Measurements from ENCODE around the gene E2F8.
"Not testable (repeated sequence)": the region's sequence is repeated elsewhere in the genome, so short reads cannot be mapped to it uniquely, and the experiment has no call there.

The E2F8 gene

DNA sequence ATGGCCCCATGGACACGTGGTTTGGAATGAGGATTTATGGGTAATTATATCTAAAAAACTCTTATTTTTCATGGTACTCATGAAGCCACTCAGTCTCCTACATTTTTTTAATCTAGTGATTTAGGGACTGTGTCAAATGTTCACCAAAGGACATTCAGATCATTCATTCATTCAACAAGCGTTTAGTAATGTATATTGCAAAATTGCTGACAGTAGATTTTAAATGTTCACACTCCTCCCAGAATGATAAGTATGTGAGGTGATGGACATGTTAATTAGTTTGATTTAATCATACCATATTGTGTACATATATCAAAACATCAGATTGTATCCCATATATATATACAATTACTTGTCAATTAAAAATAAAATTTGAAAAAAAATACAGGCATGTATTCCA is 40.8 kb upstream of the E2F8 start:
- no CpG with 5 or more reads among the region's 2 CpGs for WGBS (ENCODE audit: insufficient coverage)
- CTCF ChIA-PET = no interaction called here
- POLR2A ChIA-PET = no interaction called here
- DNase-seq = no peak
- Histone ChIP-seq H3K4me1 (ENCODE audit: control extremely low read depth in 1 of 4, control insufficient read depth in 4 of 4, insufficient read depth in 4 of 4, low read length in 3 of 4) (peaks cover 0 to 13% (median 8%) of the 10 kb centered on the region in 4 experiments), H3K9me3 (ENCODE audit: control extremely low read depth in 1 of 5, control insufficient read depth in 4 of 5, insufficient read depth in 2 of 5, low read depth in 1 of 5, low read length in 4 of 5) (no peaks in the 10 kb centered on the region), H3K27ac (ENCODE audit: insufficient read depth in 1 of 2, low read depth in 1 of 2, low read length in 2 of 2, poor library complexity in 1 of 2, severe bottlenecking in 2 of 2) (no peak overlapping the region), H3K36me3 (ENCODE audit: control insufficient read depth in 4 of 4, insufficient read depth in 4 of 4, low read length in 3 of 4) (no peaks in the 10 kb centered on the region), H3K4me3 (ENCODE audit: control insufficient read depth in 1 of 7, extremely low read depth in 1 of 7, insufficient read depth in 4 of 7, low read depth in 2 of 7, low read length in 6 of 7) (no peak overlapping the region), H3K27me3 (replicated peaks in 2 of 5; ENCODE audit: control insufficient read depth in 4 of 5, insufficient read depth in 5 of 5, low read length in 4 of 5) (peaks cover 0 to 3% (median 0%) of the 10 kb centered on the region in 5 experiments)

DNA sequence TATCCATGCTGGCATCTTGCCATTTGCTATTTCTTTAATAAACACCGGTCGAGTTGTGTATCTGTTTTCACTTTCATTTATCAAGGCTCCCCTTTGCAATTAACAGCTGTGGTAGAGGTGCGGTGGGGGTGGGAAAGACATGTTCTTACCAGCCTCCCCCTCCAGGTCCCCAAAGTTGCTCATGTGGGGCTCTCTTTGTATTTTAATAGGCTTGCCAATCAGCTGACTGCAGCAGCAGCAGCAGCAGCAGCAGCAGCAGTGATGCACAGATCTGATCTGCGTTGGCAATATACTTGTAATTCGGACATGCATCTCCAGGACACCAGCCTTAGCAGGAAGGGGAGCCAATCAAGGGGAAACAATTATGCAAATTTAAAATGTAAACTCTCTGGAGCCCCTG is 40.3 kb upstream of the E2F8 start:
- POLR2A ChIA-PET = no interaction called here
- peaks cover 0 to 13% (median 8%) of the 10 kb centered on the region in 4 experiments for H3K4me1 ChIP-seq (ENCODE audit: control extremely low read depth in 1 of 4, control insufficient read depth in 4 of 4, insufficient read depth in 4 of 4, low read length in 3 of 4)
- H3K27ac ChIP-seq (ENCODE audit: insufficient read depth in 1 of 2, low read depth in 1 of 2, low read length in 2 of 2, poor library complexity in 1 of 2, severe bottlenecking in 2 of 2) = no peak overlapping the region
- no peaks in the 10 kb centered on the region for H3K36me3 ChIP-seq (ENCODE audit: control insufficient read depth in 4 of 4, insufficient read depth in 4 of 4, low read length in 3 of 4)
- H3K27me3 ChIP-seq (replicated peaks in 2 of 5; ENCODE audit: control insufficient read depth in 4 of 5, insufficient read depth in 5 of 5, low read length in 4 of 5) = peaks cover 0 to 1% (median 0%) of the 10 kb centered on the region in 5 experiments
- CTCF ChIA-PET = no interaction called here
- no peak overlapping the region for H3K4me3 ChIP-seq (ENCODE audit: control insufficient read depth in 1 of 7, extremely low read depth in 1 of 7, insufficient read depth in 4 of 7, low read depth in 2 of 7, low read length in 6 of 7)
- no peaks in the 10 kb centered on the region for H3K9me3 ChIP-seq (ENCODE audit: control extremely low read depth in 1 of 5, control insufficient read depth in 4 of 5, insufficient read depth in 2 of 5, low read depth in 1 of 5, low read length in 4 of 5)
- DNase-seq = peak in 2 of 3 donors; percentile 24 to 31
- 94% methylated on average over 2 of the region's 5 CpGs for WGBS (ENCODE audit: insufficient coverage)

DNA sequence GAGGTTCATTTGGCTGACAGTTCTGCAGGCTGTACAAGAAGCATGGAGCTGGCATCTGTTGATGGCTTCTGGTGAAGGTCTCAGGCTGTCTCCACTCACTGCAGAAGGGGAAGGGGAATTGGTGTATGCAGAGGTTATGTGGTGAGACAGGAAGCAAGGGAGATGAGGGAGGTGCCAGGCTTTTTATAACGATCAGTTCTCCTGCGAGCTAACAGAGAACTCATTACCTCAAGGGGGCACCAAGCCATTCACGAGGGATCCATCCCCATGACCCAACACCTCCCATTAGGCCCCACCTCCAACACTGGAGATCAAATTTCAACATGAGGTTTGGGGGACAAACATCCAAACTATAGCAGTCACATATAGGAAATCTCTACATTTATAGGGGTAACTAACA is 38.7 kb upstream of the E2F8 start:
- Histone ChIP-seq H3K27ac (ENCODE audit: insufficient read depth in 1 of 2, low read depth in 1 of 2, low read length in 2 of 2, poor library complexity in 1 of 2, severe bottlenecking in 2 of 2) (no peak overlapping the region), H3K36me3 (ENCODE audit: control insufficient read depth in 4 of 4, insufficient read depth in 4 of 4, low read length in 3 of 4) (no peaks in the 10 kb centered on the region), H3K9me3 (ENCODE audit: control extremely low read depth in 1 of 5, control insufficient read depth in 4 of 5, insufficient read depth in 2 of 5, low read depth in 1 of 5, low read length in 4 of 5) (no peaks in the 10 kb centered on the region), H3K4me3 (ENCODE audit: control insufficient read depth in 1 of 7, extremely low read depth in 1 of 7, insufficient read depth in 4 of 7, low read depth in 2 of 7, low read length in 6 of 7) (no peak overlapping the region), H3K4me1 (ENCODE audit: control extremely low read depth in 1 of 4, control insufficient read depth in 4 of 4, insufficient read depth in 4 of 4, low read length in 3 of 4) (peaks cover 0 to 13% (median 8%) of the 10 kb centered on the region in 4 experiments), H3K27me3 (replicated peaks in 2 of 5; ENCODE audit: control insufficient read depth in 4 of 5, insufficient read depth in 5 of 5, low read length in 4 of 5) (no peaks in the 10 kb centered on the region)
- CTCF ChIA-PET = no interaction called here
- peak; percentile 2 to 58 (median 49) for DNase-seq
- POLR2A ChIA-PET = no interaction called here
- 0% methylated on average over 1 of the region's 3 CpGs for WGBS (ENCODE audit: insufficient coverage)

DNA sequence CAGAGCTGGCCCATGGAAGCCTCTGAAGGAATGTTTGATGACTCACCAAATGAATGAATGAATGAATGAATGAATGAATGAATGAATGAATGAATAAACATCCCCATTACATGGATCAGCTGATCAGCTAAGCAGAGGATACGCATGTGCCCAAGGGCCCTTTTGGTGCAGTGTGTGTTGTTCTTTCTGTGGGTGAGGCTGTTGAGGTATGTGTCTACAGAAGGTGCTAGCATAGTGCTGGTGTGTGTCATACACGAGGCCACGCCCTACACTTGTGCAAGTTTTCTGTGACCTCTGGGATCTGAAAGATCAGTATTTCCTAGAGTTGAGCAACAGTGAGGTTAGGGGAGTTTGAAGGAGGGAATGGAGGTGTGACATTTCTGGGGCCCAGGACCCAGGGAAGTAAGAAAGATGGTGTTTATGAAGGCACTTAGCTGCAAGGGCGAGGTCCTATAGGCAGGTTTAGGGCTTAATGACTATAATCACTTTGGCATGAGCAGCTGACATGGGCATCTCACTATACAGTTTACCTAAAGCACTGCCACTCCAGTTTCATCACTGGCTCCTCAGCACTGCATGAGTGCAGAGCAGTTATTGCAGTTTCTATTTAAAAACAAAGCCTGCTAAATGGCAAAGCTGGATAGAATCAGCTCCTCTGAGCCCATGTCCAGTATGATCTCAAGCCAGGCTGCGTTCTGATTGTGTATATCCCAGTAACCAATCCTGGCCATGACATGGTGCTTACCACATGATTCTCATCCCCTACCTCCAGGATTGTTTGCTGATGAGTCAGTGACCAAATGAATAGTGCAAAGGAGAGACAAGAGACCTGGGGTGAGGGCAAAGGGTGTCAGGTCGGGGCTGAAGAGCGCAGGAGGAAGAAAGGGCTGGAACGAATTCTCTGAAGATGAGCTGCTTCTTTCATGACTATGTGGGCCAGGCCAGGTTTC is 36.4 kb upstream of the E2F8 start:
- Histone ChIP-seq H3K9me3 (ENCODE audit: control extremely low read depth in 1 of 5, control insufficient read depth in 4 of 5, insufficient read depth in 2 of 5, low read depth in 1 of 5, low read length in 4 of 5) (no peaks in the 10 kb centered on the region), H3K27ac (ENCODE audit: insufficient read depth in 1 of 2, low read depth in 1 of 2, low read length in 2 of 2, poor library complexity in 1 of 2, severe bottlenecking in 2 of 2) (no peak overlapping the region), H3K27me3 (replicated peaks in 2 of 5; ENCODE audit: control insufficient read depth in 4 of 5, insufficient read depth in 5 of 5, low read length in 4 of 5) (no peaks in the 10 kb centered on the region), H3K4me1 (ENCODE audit: control extremely low read depth in 1 of 4, control insufficient read depth in 4 of 4, insufficient read depth in 4 of 4, low read length in 3 of 4) (peaks cover 0 to 5% (median 1%) of the 10 kb centered on the region in 4 experiments), H3K36me3 (ENCODE audit: control insufficient read depth in 4 of 4, insufficient read depth in 4 of 4, low read length in 3 of 4) (no peaks in the 10 kb centered on the region), H3K4me3 (ENCODE audit: control insufficient read depth in 1 of 7, extremely low read depth in 1 of 7, insufficient read depth in 4 of 7, low read depth in 2 of 7, low read length in 6 of 7) (no peak overlapping the region)
- POLR2A ChIA-PET = interaction anchor here (1.0 kb wide), 1 partner anchor 37 kb away, joined by 3 read pairs; no protein-coding TSS in a partner anchor
- CTCF ChIA-PET = interaction anchor here (1.2 kb wide), 1 partner anchor 18 kb away, joined by 3 read pairs; no protein-coding TSS in a partner anchor
- 97% methylated on average over 8 of the region's 8 CpGs for WGBS (ENCODE audit: insufficient coverage)
- no peak for DNase-seq

DNA sequence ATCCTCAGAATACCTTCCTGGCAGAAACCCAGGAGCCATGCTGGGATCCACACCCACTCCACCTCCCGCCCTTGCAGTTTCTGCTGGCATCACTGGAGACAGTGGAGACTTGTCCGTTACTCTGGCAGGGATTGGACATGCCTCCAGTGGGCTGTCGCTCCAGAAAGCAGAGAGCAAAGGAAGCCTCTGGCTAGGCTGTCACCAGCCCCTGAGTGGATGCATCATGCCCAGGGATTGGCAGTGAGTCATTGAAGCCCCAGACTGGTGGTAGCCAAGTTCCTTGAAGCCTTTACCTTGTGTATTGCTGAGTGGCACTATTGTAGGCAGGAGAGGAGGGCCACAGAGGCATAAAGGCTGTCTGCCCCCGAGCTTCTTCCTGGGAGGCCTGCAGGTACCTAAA is 34.8 kb upstream of the E2F8 start:
- 100% methylated on average over 4 of the region's 4 CpGs for WGBS (ENCODE audit: insufficient coverage)
- Histone ChIP-seq H3K9me3 (ENCODE audit: control extremely low read depth in 1 of 5, control insufficient read depth in 4 of 5, insufficient read depth in 2 of 5, low read depth in 1 of 5, low read length in 4 of 5) (no peaks in the 10 kb centered on the region), H3K4me1 (ENCODE audit: control extremely low read depth in 1 of 4, control insufficient read depth in 4 of 4, insufficient read depth in 4 of 4, low read length in 3 of 4) (peaks cover 0 to 5% (median 1%) of the 10 kb centered on the region in 4 experiments), H3K36me3 (ENCODE audit: control insufficient read depth in 4 of 4, insufficient read depth in 4 of 4, low read length in 3 of 4) (no peaks in the 10 kb centered on the region), H3K4me3 (ENCODE audit: control insufficient read depth in 1 of 7, extremely low read depth in 1 of 7, insufficient read depth in 4 of 7, low read depth in 2 of 7, low read length in 6 of 7) (no peak overlapping the region), H3K27ac (ENCODE audit: insufficient read depth in 1 of 2, low read depth in 1 of 2, low read length in 2 of 2, poor library complexity in 1 of 2, severe bottlenecking in 2 of 2) (no peak overlapping the region), H3K27me3 (replicated peaks in 2 of 5; ENCODE audit: control insufficient read depth in 4 of 5, insufficient read depth in 5 of 5, low read length in 4 of 5) (no peaks in the 10 kb centered on the region)
- POLR2A ChIA-PET = interaction anchor here (0.9 kb wide), 1 partner anchor 16 kb away, joined by 3 read pairs; no protein-coding TSS in a partner anchor
- CTCF ChIA-PET = no interaction called here
- DNase-seq = no peak

DNA sequence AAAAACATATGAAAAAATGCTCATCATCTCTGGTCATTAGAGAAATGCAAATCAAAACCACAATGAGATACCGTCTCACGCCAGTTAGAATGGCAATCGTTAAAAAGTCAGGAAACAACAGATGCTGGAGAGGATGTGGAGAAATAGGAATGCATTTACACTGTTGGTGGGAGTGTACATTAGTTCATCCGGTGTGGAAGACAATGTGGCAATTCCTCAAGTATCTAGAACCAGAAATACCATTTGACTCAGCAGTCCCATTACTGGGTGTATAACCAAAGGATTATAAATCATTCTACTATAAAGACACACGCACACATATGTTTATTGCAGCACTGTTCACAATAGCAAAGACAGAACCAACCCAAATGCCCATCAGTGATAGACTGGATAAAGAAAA is 32.5 kb upstream of the E2F8 start:
- H3K27me3 ChIP-seq (replicated peaks in 2 of 5; ENCODE audit: control insufficient read depth in 4 of 5, insufficient read depth in 5 of 5, low read length in 4 of 5); H3K4me3 ChIP-seq (ENCODE audit: control insufficient read depth in 1 of 7, extremely low read depth in 1 of 7, insufficient read depth in 4 of 7, low read depth in 2 of 7, low read length in 6 of 7); H3K27ac ChIP-seq (ENCODE audit: insufficient read depth in 1 of 2, low read depth in 1 of 2, low read length in 2 of 2, poor library complexity in 1 of 2, severe bottlenecking in 2 of 2); CTCF ChIA-PET; H3K9me3 ChIP-seq (ENCODE audit: control extremely low read depth in 1 of 5, control insufficient read depth in 4 of 5, insufficient read depth in 2 of 5, low read depth in 1 of 5, low read length in 4 of 5); DNase-seq; H3K4me1 ChIP-seq (ENCODE audit: control extremely low read depth in 1 of 4, control insufficient read depth in 4 of 4, insufficient read depth in 4 of 4, low read length in 3 of 4); POLR2A ChIA-PET; H3K36me3 ChIP-seq (ENCODE audit: control insufficient read depth in 4 of 4, insufficient read depth in 4 of 4, low read length in 3 of 4): not testable (repeated sequence)
- no CpG with 5 or more reads among the region's 5 CpGs for whole genome bisulfite sequencing (ENCODE audit: insufficient coverage)

DNA sequence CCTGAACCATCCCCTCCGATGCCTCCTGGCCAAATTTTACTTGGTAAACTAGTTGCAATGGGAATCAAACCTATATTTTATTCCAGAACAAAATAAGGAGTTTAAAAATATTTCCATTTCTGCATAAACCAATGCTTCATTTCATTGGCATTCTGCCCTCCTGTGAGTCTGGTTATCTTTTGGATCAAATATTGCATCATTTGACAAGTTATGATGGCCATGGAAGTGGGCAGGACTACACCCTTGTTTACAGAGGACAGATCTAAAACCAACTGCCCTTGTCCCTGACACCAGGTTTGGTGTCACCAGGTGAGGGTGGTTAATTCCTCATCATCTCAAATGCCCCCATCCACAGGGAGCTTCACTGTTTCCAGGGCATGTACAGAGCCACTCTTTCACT is 28.2 kb upstream of the E2F8 start:
- no peak for DNase-seq
- Histone ChIP-seq H3K36me3 (ENCODE audit: control insufficient read depth in 4 of 4, insufficient read depth in 4 of 4, low read length in 3 of 4) (no peaks in the 10 kb centered on the region), H3K9me3 (ENCODE audit: control extremely low read depth in 1 of 5, control insufficient read depth in 4 of 5, insufficient read depth in 2 of 5, low read depth in 1 of 5, low read length in 4 of 5) (no peaks in the 10 kb centered on the region), H3K4me1 (ENCODE audit: control extremely low read depth in 1 of 4, control insufficient read depth in 4 of 4, insufficient read depth in 4 of 4, low read length in 3 of 4) (no peaks in the 10 kb centered on the region), H3K27me3 (replicated peaks in 2 of 5; ENCODE audit: control insufficient read depth in 4 of 5, insufficient read depth in 5 of 5, low read length in 4 of 5) (peaks cover 0 to 8% (median 0%) of the 10 kb centered on the region in 5 experiments), H3K27ac (ENCODE audit: insufficient read depth in 1 of 2, low read depth in 1 of 2, low read length in 2 of 2, poor library complexity in 1 of 2, severe bottlenecking in 2 of 2) (no peak overlapping the region), H3K4me3 (ENCODE audit: control insufficient read depth in 1 of 7, extremely low read depth in 1 of 7, insufficient read depth in 4 of 7, low read depth in 2 of 7, low read length in 6 of 7) (no peak overlapping the region)
- CTCF ChIA-PET = no interaction called here
- POLR2A ChIA-PET = no interaction called here
- no CpG with 5 or more reads among the region's 1 CpG for WGBS (ENCODE audit: insufficient coverage)
